DMS79 (cell line): ENCODE data around the gene CYB561D2.

Experiments
- DNase-seq: peaks from one replicate; lab custom pipeline; 2025; lab: John Stamatoyannopoulos, UW

Gene CYB561D2

GRCh38 chr3:50323614-50324199, 27.0 kb upstream of the CYB561D2 start:
- no peak for DNase-seq

GRCh38 chr3:50324351-50325112, 26.1 kb upstream of the CYB561D2 start:
- DNase-seq = no peak

GRCh38 chr3:50325113-50325480, 25.6 kb upstream of the CYB561D2 start:
- no peak for DNase-seq

- DNase-seq = no peak
Observed at GRCh38 chr3:50325497-50326181, 25.0 kb upstream of the CYB561D2 start.

GRCh38 chr3:50326182-50326541, 24.5 kb upstream of the CYB561D2 start:
- no peak for DNase-seq

- no peak for DNase-seq
Observed at GRCh38 chr3:50327129-50327528, 23.5 kb upstream of the CYB561D2 start.

- DNase-seq = peak; percentile 73
Observed at GRCh38 chr3:50327943-50328691, 22.5 kb upstream of the CYB561D2 start, which contains the start of gene TUSC2. Gene TUSC2, minus strand, starts transcription at chr3:50328223. Its CDS starts 124 bp downstream, at chr3:50328099.

- DNase-seq = no peak
Observed at GRCh38 chr3:50330330-50330729, 20.3 kb upstream of the CYB561D2 start.

GRCh38 chr3:50331364-50331907, 19.2 kb upstream of the CYB561D2 start:
- no peak for DNase-seq

GRCh38 chr3:50333744-50334328, 16.8 kb upstream of the CYB561D2 start:
- DNase-seq = no peak

- no peak for DNase-seq
Observed at GRCh38 chr3:50334339-50335075, 16.2 kb upstream of the CYB561D2 start.

- no peak for DNase-seq
Observed at GRCh38 chr3:50336452-50337174, 14.0 kb upstream of the CYB561D2 start.

GRCh38 chr3:50337175-50337861, 13.3 kb upstream of the CYB561D2 start:
- peak; percentile 90 for DNase-seq

- no peak for DNase-seq
Observed at GRCh38 chr3:50338965-50339364, 11.7 kb upstream of the CYB561D2 start.

GRCh38 chr3:50339485-50340146, 11.0 kb upstream of the CYB561D2 start:
- no peak for DNase-seq

GRCh38 chr3:50340147-50340447, 10.6 kb upstream of the CYB561D2 start:
- no peak for DNase-seq

- no peak for DNase-seq
Observed at GRCh38 chr3:50340448-50341329, 10.0 kb upstream of the CYB561D2 start, which contains the start of gene RASSF1. Gene RASSF1, minus strand, starts transcription at chr3:50340836. Its CDS starts 31 bp downstream, at chr3:50340805.

GRCh38 chr3:50341537-50341936, 9.1 kb upstream of the CYB561D2 start:
- DNase-seq = no peak
